Stimulated activated CD8-positive, alpha-beta memory T cell treated with anti-CD3 and anti-CD28 coated beads, Interleukin-7, amount 100 ng/mL, for 1 hour (primary cell): ENCODE data around the gene EXOC1.

ENCODE experiments used
- DNase-seq, 2 donors: peaks; one replicate each; pipeline ENCODE4 v3.0.0-alpha.2; 2020; ENCODE audit warnings: low read depth in 2 of 2

Gene EXOC1

DNA sequence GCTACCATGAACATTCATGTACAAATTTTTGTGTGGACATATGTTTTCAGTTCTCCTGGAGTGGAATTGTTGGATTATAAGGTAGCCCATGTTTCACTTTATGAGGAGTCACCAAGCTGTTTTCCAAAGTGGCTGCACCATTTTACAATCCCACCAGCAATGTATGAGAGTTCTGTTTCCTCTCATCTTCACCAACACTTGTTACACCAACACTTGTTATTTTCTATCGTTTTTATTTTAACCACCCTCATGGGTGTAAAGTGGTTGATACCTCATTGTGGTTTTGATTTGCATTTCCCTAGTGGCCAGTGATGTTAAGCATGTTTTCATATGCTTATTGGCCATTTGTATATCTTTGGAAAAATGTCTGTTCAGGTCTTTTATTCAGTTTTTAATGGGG is 4.1 kb downstream of the EXOC1 start:
- DNase-seq: no peak

DNA sequence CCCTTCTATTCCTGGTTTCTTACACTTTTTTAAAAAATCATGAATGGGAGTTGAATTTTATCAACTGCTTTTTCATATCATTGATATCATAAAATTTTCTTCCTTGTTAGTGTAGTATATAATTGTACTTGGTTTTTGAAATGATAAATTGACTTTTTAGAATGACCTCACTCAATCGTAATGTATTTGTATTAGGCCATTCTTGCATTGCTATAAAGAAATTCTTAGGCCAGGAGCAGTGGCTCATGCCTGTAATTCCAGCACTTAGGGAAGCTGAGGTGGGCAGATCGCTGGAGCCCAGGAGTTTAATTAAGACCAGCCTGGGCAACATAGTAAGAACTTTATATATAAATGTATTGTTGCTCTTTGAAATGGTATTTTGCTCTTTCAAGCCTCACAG is 6.3 kb downstream of the EXOC1 start:
- DNase-seq: no peak

DNA sequence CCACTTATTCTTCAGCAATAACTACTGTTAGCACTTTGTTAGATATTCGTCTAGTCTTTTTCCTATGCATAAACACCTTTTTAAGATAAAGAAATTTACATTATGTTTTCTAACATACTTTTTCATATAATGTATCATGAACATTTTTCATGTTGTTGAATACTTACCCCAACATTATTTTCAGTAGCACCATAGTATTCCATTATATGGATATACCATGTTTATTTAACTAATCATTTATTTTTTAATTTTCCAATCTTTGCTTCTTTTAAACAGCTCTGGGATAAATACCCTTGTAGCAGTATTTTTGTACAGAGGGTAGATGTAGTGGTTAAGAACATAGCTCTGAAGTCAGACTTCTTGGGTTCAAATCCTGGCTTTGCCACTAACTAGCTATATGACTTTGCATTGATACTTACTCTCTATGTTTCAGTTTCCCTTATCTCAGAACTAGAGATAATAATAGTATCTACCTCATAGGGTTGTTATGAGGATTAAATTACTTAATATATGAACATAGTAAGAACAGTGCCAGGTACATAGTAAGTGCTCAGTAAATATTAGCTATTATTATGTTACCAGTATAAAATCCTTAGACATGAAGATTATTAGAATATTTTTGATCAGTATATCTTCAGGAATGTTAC is 11.3 kb downstream of the EXOC1 start:
- DNase-seq: no peak

DNA sequence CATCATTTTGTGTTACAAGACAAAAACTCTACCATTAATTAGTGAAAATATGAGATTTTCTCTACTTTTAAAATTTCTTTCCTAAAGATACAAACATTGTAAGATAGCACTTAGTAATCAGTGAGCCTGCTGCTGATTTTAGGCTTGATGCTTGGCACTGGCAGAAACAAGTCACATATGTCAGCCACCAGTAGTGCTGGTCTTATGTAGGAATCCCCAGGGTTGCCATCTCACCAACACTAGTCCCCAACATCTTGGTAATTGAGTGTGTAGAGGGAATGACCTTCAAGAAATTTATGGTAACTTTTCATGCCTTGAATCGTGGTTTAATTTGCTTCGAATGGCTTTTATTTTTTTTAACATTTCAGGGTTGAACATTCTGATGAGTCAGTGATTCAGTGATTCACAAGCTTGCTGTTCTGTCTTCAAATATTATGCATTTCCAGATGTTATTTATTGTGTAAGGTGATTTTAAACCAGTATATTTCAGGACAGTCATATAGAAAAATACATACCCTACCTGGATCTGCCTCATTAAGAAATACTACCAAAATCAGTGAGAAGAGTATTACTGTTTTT is 11.9 kb downstream of the EXOC1 start:
- DNase-seq: no peak

DNA sequence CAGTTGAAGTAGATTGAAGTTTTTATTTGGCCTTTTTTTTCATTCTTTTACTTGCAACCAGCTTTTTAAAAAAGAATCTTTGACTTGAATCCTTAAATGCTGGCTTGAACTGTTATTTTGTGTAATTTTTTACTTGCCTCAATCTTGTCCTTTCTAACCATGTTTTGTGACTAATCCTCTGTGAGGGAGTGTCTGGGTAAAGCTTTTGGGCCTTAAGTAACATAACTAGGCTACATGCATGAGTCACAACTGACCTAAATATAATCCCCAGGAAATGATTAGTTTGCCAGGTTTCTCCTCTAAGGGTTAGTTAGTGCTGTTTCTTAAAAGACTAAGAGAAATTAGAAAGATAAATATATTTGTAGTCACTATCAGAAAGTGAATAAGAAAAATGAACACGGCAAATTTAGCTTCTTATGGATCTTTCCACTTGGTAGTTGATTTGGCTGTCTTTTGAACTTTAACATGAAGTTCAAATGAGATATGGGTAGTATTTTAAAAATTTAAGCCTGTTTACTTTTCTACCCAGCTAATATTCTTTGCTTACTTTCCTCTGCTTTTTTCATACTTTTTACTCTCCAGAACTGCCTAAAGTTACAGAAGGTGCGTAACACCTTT is 13.0 kb downstream of the EXOC1 start:
- no peak for DNase-seq

DNA sequence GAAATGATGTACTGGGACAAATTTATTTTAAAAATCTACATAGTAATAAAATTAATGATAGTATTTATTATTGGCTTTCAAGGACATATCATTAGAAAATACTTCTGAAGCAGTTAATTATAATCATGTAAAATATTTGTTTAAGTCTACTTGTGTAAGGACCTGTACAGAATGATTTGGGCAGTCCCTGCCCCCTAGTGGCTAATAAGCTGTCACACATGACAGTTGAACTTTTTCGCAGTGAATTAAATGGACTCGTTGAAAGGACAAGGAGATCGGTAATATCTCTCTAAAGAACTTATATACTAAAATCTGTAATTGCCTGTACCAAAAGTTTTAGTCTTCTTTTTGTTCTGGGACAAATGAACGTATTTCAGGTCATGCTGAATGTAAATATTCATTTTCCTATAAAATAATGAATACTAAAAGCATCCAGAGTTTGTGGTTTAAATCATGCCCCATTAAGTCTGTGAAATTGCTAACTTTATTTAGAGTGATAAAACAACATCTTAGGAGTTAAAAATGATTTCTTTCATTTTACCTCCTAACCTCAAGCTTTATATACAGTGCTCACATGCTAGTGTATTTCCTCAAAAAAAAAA is 13.6 kb downstream of the EXOC1 start:
- DNase-seq: peak in 1 of 2 donors; percentile 7

DNA sequence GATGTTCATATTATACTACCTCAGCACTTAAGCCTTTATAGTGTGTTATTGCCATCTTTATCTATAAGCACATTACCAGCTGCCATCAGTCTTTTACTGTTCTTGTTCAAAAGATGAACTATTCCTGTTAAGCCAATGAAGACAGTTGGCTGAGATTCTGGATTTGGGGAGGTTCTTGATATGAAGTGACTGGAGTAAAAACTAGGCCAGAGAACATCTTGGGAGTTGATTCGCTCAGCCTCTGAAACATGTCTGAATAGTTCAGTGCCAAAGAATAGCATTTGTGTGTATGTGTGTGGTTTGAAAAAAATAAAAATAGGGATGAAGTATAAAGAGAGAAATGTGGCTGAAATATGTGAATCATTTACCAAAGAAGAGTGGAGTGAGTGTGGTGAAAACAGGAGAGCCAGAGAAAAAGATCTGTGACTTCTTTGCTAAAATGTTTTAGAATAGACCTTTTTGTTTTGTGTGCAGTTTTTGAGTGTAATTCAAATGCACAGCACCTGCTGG is 15.2 kb downstream of the EXOC1 start:
- DNase-seq: no peak

DNA sequence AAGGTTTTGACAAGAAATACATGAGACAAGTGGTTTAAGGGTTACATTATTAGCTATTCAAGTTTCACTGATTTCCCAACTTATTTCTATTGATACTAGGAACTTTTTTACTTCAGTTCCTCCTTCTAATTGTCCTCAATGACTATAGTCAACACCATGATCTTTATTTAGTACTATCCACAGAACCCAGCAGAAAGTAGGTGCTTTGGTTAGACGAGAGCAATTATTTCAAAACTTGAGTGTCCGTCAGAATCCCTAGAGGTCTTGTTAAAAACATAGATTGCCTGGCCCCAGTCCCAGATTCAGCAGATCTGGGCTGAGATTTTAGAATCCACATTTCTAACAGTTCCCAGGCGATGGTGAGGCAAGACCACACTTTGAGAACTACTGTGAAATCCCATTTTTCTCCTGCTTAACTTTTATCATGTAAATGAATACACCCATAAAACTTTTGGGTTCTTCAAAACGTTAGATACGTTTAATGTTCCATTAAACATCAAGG is 17.9 kb downstream of the EXOC1 start:
- DNase-seq: no peak

DNA sequence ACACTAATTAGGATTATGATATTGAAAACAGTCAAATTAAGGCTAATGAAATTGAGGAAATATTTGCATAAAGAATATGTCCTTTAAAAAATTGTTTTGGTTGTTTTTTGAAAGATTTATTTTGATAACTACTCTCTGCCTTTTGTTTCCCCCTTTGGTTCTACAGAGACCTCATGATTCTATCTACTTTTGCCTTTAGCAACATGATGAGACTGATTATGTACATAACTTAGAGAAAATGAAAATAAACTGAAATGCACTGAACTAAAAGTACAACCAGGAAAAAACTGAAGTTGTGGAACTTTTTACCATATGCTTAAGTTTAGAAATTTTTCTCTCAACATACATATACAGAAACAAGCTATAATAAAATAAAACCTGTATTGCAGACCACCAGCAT is 21.4 kb downstream of the EXOC1 start:
- no peak for DNase-seq

DNA sequence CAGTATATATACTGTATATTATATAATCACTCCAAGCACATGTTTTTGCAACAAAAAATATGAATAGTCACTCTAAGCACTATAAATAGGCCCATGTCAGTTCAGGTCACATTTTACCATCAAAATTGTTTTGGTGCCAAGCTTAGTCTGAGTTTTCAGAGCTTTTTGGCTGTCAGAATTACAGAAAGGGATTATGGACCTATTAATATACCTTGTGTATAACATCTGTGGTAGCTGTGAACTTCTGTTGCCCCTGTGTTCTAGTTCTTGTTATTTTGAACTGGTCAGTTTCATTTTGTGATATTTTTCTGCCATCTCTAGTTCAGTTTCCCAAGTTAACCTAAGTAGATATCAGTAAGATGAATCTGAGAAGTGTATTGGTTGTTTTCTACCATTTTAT is 22.9 kb downstream of the EXOC1 start:
- no peak for DNase-seq

DNA sequence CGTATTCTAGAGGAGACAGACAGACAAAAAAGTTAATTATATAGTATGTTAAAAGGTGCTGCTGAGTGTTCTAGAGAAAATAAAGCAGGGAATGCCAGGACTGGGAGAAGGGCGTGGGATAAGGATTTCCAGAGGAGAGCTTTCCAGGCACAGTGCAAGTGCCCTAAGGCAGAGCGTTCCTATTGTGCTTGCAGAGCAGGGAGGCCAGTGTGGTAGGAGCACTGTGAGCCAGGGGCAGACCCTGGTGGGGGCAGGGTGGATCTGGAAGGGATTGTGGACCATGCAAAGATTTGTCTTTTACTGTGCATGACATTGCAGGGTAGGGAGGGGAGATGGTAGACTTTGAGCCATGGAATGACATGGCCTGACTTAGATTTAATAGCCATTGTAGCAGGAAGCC is 25.8 kb downstream of the EXOC1 start:
- no peak for DNase-seq

DNA sequence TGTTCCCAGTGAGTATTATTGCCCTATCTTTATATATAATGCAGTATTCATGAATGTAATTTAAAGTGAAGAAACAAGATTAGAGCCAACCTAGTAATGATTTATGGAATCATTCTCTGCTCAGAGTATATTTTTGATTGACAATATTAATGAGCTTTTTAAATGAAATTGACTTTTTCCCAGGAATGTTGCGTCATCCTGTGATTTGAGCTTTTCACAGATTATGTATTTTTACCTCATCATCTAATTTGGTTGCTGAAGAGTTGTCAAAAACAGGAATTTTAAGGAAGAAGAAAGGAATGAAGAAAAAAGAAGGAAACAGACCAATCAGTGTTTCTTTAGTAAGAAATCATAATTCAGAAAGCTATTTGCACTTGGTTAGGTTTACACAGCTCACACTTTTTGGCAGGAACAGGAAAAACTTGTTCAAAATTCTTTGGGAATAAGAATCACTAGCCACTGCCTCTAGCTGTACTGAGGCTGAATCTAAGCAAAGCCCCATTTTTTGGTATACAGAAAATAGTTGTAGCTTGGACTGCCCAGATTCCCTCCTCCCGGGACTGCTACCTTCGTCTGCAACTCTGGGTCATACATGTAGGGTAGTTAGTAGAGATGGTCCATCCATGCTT is 27.3 kb downstream of the EXOC1 start:
- no peak for DNase-seq

DNA sequence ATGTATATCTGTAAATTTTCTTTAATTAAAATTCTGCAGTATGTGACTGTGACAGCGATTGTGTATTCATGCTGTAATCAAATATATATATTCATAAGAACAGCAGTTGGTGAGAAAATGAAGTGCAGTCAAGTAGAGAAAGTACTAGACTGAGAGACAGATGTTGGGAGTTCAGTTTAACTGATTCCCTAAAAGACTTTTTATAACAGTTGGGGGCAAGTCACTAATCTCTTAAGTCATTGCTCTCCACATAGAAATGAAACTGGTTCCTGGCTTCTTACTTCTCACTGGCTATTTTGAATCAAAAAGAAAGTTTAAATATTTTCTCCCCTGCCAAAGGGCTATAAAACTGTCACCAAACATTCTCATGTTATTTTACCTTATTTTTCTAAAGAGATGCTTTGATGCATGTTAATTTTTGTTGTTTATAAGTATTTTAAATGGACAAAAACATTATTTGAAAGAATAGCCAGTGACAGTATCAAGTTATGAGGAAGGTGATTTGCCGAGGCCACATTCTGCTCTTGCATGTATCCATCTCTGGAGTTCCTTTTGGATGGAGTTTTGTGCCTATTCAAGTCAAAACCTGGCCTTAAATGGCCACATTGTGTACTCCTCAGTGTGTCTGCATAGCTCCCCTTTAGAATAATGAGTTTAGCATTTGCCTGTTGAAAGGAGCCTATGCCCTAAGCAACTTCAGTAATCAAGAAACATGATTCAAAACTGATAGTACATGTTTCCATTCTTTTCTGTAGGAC is 30.8 kb downstream of the EXOC1 start:
- DNase-seq: no peak

DNA sequence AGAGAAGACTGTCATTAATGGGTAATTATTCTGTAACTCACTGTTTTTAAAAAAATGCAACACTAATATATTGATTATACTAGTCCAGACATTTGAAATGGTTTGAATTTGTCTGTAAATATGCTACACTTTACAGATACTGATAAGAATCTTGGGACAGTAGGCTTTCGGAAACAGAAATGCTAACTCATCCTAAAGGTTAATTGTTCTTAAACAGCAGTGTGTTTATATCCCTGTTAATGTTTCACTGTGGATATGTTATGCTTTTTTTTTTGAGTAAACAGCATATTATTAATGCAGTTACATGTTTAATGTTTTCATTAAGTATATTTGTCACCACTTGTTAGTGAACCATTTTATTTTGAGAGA is 31.4 kb downstream of the EXOC1 start:
- DNase-seq: no peak

DNA sequence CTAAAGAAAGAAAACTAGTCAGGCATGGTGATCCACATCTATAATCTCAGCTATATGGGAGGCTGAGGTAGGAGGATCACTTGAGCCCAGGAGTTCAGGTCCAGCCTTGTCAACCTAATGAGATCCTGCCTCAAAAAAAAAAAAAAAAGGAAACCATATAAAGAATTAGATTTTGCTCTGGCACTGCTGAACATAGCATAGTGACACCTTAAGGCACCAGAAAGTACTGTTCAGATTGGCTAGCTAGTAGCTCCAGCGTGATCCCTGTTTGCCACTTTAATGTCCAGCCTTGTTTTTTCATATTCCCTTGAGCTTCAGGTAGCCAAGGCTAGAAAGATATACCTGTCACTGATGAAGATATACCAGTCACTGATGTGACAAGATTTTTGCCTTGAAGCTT is 34.1 kb downstream of the EXOC1 start:
- no peak for DNase-seq

DNA sequence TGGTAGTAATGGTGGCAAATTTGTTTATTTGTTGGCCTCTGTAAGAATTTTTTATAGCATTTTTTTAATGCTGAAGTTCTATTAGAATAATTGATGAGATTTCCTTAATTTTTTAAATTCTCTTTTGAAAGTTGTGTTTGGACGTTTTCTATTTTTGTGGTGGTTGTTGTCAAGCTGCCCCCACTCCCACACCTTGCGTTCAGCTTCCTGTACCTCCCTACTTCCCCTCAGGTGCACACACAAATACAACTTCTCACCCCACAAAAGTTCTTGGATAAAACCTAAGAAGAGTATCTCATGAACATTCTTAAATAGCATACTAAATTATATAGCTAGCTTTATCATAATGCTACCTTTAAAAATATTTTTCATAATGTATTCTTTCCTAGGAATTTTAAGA is 38.7 kb downstream of the EXOC1 start:
- DNase-seq: no peak

DNA sequence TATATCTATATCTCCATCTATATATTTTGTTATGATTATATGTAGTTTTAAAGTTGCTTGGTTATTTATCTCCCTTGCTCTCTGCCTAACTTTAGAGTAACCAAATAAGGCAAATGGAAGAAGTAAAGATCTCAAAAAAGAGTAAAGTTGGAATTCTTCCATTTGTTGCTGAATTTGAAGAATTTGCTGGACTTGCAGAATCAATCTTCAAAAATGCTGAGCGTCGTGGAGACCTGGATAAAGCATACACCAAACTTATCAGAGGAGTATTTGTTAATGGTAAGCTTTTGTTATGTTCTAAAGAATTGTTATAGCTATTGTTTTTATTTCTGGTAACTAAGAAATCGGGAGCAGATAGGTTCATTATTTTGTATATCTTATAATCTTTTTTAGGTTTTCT is 43.2 kb downstream of the EXOC1 start:
- no peak for DNase-seq

DNA sequence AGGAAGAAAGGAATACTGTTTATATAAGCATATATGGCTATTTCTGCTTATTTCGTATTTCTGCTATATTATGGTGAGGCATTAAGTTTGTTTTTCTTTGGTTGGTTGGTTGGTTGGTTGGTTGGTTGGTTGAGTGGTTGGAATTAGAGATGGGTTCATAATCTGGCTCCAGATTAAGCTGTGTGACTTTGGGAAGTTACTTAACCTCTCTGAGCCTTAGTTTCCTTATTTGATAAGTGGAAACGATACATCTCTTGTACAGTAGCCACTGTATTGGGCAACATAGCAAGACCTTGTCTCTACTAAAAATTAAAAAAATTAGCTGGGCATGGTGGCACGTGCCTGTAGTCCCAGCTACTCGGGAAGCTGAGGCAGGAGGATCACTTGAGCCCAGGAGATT is 49.2 kb downstream of the EXOC1 start:
- DNase-seq: no peak

DNA sequence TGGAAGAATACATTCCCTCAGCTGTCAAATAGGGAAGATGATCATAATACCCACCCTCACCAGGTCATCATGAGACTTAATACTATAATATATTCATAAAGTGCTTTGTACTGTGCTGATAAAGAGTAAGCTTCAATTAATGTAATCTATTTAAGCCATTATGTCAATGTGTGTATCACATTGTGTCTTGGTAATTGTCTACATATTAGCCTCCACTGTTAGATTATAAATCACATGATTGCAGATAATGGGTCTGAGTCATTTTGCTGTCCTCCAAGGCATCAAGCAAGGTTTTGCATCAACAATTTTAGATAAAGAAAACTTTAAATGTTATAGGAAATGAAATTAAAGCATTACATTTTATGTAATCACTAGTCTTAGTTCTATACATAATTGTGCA is 50.1 kb downstream of the EXOC1 start:
- no peak for DNase-seq

DNA sequence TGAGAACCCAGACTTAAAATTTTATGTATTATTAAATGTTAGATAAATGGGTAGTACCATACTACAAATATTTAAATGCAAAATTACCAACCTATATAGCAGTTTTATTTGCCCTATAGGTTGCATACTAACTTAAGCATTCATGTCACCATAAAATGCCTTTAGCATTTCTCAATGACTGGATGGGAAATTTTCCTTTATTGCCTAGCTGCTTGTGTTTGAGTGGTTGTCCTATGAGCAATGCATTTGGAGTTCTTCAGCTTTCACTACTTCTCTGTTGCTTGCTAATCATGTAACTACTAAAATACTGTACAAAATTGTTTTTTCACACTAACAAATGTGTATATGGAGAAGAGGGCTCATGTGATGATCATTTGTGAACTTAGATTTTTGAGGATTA is 51.1 kb downstream of the EXOC1 start:
- DNase-seq: no peak

DNA sequence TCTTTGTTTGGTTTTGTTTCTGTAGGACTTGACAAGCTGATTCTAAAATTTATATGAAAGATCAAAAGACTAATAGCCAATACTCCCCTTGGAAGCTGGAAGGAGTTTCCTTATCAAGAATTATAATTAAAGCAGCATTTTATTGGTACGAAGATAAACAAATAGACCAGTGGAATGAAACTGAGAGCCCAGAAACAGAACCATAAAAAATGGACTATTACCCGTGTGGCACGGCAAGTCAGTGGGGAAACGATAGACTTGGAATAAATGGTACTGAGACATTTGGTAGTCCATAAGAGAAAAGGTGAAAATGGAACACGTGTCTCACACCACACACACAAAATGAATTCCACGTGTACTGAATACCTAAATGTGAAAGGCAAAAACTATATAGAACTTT is 52.9 kb downstream of the EXOC1 start:
- no peak for DNase-seq

DNA sequence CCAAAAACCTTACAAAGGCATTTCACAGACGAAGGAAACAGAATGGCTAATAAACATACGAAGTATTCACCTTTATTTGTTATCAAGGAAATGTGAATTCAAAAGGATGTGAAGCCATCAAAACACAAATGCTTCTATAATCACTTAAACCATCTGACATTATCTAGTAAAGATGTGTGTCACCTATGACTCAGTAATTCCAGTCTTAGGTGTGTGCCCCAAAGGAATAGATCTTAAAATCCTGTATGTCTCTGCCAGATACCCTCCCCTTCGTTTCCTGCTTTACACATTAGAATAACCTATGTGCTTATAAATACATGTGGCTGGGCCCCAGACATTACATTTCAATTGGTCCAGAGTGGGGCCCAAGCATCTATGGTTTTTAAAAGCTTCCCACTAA is 53.5 kb downstream of the EXOC1 start:
- no peak for DNase-seq
